ENCODE results near the gene IFTAP. TPM values are rescaled to one million over a fixed set of nuclear protein-coding genes. Genes with fewer than 3 reads are reported as not detected.

The IFTAP gene
- total RNA-seq, 4 donors from 2014 or later: 22.1 to 35.3 (median 29.5) TPM

DNA sequence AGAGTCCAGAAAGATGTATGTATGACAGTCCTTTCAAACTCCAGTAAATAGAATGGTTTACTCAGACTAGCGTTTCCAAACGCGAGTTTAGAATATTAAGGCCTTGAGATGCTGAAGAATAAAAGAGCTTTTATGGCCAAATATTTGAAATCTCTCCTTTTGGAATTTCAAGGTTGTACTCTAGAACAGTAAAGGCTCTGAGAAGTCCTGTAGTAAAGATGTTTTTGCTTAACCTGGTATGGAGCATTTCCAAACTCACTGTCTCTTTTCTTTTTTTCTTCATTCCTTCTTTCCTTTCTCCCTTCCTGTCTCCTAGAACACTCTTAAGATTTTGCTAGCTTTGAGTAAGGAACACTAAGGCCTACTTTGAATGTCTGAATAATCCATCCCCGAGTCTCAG, 95.1 kb downstream of the IFTAP start:
- Histone ChIP-seq H3K36me3 (no peaks in the 10 kb centered on the region), H3K9me3 (no peaks in the 10 kb centered on the region), H3K27ac (no peak overlapping the region), H3K4me3 (no peak overlapping the region), H3K27me3 (peaks cover 0 to 6% (median 2%) of the 10 kb centered on the region in 3 donors), H3K4me1 (no peaks in the 10 kb centered on the region)
- in situ Hi-C loops (cut with MboI; ENCODE audit: low sequenced_read_pairs in 4 of 4) (no loop called here), intact Hi-C loops (cut with DNase I; ENCODE audit: low total_unique reads) (no loop called here)
- TF ChIP-seq, protein P1, sequence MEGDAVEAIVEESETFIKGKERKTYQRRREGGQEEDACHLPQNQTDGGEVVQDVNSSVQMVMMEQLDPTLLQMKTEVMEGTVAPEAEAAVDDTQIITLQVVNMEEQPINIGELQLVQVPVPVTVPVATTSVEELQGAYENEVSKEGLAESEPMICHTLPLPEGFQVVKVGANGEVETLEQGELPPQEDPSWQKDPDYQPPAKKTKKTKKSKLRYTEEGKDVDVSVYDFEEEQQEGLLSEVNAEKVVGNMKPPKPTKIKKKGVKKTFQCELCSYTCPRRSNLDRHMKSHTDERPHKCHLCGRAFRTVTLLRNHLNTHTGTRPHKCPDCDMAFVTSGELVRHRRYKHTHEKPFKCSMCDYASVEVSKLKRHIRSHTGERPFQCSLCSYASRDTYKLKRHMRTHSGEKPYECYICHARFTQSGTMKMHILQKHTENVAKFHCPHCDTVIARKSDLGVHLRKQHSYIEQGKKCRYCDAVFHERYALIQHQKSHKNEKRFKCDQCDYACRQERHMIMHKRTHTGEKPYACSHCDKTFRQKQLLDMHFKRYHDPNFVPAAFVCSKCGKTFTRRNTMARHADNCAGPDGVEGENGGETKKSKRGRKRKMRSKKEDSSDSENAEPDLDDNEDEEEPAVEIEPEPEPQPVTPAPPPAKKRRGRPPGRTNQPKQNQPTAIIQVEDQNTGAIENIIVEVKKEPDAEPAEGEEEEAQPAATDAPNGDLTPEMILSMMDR (IDR thresholded peaks at IDR 0.05 in 4 of 5, conservative IDR thresholded peaks at IDR 0.05 in 1 of 5): no peak
- no peak for TF ChIP-seq POLR2A (IDR thresholded peaks at IDR 0.05)
- DNase-seq (no peak), ATAC-seq (no peak)

DNA sequence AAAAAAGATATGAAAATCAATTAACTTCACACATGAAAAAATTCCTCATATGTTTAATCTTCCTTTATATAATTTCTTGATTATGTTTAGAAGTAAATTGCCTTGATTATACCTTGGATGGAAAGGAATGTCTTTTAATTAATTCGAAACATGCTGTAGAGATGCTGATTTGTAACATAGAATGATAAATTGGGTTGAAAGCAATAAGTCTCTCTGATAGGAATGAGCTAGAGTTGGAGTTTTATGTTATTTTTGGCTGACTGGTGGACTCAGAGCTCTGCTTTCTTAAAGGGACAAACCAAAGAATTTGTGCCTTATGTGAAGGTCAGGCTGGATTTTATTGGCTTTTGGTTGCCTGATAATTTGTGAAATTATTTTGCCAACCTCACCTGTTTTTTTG, 98.4 kb downstream of the IFTAP start:
- in situ Hi-C loops (cut with MboI; ENCODE audit: low sequenced_read_pairs in 4 of 4) (no loop called here), intact Hi-C loops (cut with DNase I; ENCODE audit: low total_unique reads) (no loop called here)
- no peak for ATAC-seq
- H3K9me3 ChIP-seq: no peaks in the 10 kb centered on the region
- no peaks in the 10 kb centered on the region for H3K36me3 ChIP-seq
- TF ChIP-seq, protein P1 (IDR thresholded peaks at IDR 0.05 in 4 of 5, conservative IDR thresholded peaks at IDR 0.05 in 1 of 5): no peak
- no peak for TF ChIP-seq POLR2A (IDR thresholded peaks at IDR 0.05)
- H3K4me3 ChIP-seq: no peak overlapping the region
- peaks cover 0 to 6% (median 2%) of the 10 kb centered on the region in 3 donors for H3K27me3 ChIP-seq
- no peaks in the 10 kb centered on the region for H3K4me1 ChIP-seq
- no peak for DNase-seq
- H3K27ac ChIP-seq: no peak overlapping the region

DNA sequence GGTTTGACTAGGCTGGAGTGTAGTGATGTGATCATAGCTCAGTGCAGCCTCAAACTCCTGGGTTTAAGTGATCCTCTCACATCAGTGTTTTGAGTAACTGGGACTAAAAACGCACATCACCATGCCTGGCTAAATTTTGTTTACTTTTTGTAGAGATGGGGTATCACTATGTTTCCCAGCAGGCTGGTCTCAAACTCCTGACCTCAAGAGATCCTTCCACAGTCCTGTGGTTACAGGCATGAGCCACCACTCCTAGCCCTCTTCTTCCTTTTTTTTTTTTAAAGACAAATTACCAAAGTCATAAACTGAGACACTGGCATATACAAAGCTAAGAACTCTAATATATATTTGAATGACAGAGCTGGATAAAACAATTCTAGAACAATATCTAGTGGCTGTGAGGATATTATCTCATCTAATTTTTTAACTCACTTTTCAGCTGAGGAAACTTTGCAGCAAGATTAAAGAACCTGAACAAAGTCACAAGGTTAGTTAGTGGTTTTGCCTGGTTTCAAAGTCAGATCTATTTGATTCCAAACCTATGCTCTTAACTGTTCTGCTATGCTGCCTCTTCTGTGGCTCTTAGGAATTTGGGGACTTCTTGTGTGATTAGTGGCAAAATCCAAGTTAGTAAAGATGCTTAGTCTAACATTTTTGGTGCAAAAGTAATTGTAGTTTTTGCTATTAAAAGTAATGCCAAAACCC, 99.0 kb downstream of the IFTAP start:
- ATAC-seq (no peak), DNase-seq (no peak)
- intact Hi-C loops (cut with DNase I; ENCODE audit: low total_unique reads) (no loop called here), in situ Hi-C loops (cut with MboI; ENCODE audit: low sequenced_read_pairs in 4 of 4) (no loop called here)
- Histone ChIP-seq H3K27me3 (peaks cover 0 to 6% (median 2%) of the 10 kb centered on the region in 3 donors), H3K27ac (no peak overlapping the region), H3K36me3 (no peaks in the 10 kb centered on the region), H3K4me3 (no peak overlapping the region), H3K4me1 (no peaks in the 10 kb centered on the region), H3K9me3 (no peaks in the 10 kb centered on the region)
- TF ChIP-seq, protein P1 (IDR thresholded peaks at IDR 0.05 in 4 of 5, conservative IDR thresholded peaks at IDR 0.05 in 1 of 5): no peak
- TF ChIP-seq POLR2A (IDR thresholded peaks at IDR 0.05): no peak

DNA sequence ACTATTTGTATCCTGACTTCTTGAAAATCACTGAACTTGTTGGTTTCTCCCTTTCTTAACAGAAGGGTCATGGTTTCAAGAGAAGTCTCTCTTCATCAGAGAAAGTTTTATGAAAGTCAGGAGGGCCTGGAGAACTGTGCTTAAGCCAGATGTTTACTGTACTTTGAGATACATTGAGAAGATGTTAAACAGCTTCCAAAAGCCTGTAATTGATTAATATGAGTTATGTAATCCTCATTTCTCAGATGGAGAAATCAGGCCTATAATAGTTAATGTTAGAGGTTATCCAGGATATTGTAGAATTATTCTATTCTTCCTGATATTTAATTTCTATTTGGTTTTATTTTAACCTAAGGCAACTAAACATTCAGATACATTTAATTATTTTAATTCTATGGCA, 100.8 kb downstream of the IFTAP start:
- Histone ChIP-seq H3K4me1 (no peaks in the 10 kb centered on the region), H3K9me3 (no peaks in the 10 kb centered on the region), H3K36me3 (no peaks in the 10 kb centered on the region), H3K27me3 (no peaks in the 10 kb centered on the region), H3K4me3 (no peak overlapping the region), H3K27ac (no peak overlapping the region)
- intact Hi-C loops (cut with DNase I; ENCODE audit: low total_unique reads) (no loop called here), in situ Hi-C loops (cut with MboI; ENCODE audit: low sequenced_read_pairs in 4 of 4) (no loop called here)
- ATAC-seq (no peak), DNase-seq (no peak)
- TF ChIP-seq POLR2A (IDR thresholded peaks at IDR 0.05): no peak
- TF ChIP-seq, protein P1 (IDR thresholded peaks at IDR 0.05 in 4 of 5, conservative IDR thresholded peaks at IDR 0.05 in 1 of 5): no peak

DNA sequence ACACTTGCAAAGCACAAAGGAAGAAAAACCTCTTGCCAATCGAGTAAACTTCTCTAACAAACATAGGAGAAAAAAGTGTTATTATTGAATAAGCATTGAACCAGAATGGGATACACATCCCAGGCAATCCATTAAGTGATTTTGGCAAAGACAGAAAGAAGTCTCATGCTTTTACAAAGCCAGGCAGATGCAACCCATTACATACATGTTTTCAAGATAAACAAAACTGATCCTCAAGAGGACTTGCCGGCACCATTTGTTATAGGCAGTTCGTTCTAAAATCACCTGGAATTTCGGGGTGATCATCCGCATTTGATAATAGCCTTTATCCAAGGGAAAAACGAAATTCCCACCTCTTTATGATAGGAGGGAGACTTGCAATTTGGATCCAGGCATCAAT, 101.3 kb downstream of the IFTAP start:
- Histone ChIP-seq H3K27me3 (no peaks in the 10 kb centered on the region), H3K4me3 (no peak overlapping the region), H3K9me3 (no peaks in the 10 kb centered on the region), H3K36me3 (no peaks in the 10 kb centered on the region), H3K27ac (no peak overlapping the region), H3K4me1 (no peaks in the 10 kb centered on the region)
- TF ChIP-seq POLR2A (IDR thresholded peaks at IDR 0.05): no peak
- TF ChIP-seq, protein P1 (IDR thresholded peaks at IDR 0.05 in 4 of 5, conservative IDR thresholded peaks at IDR 0.05 in 1 of 5): no peak
- in situ Hi-C loops (cut with MboI; ENCODE audit: low sequenced_read_pairs in 4 of 4): no loop called here
- DNase-seq: no peak
- intact Hi-C loops (cut with DNase I; ENCODE audit: low total_unique reads): no loop called here
- no peak for ATAC-seq

Data from gastrocnemius medialis (tissue), 4 donors.